ENCODE measurements around the gene KRTAP19-2.
A peak's percentile ranks its signal among the peaks of the same experiment; 100 is the strongest.

The KRTAP19-2 gene

DNA sequence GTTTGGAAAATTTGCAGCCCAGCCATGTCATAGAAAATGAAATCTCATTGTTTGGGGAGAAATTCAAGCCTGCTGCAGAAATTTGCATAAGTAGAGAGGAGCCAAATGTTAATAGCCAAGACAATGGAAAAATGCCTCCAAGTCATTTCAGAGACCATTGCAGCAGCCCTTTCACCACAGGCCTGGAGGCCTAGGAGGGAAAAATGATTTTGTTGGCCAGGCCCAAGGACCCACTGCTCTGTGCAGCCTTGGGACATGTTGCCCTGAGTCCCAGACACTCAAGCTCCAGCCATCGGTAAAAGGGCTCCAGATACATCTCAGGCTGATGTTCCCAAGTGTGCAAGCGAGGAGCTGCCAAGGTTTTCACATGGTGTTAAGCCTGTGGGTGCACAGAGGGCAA is 1.1 kb downstream of the KRTAP19-2 start:
- no peak overlapping the region for H3K4me3 ChIP-seq (ENCODE audit: low read depth, low read length)
- TF ChIP-seq, protein P1, sequence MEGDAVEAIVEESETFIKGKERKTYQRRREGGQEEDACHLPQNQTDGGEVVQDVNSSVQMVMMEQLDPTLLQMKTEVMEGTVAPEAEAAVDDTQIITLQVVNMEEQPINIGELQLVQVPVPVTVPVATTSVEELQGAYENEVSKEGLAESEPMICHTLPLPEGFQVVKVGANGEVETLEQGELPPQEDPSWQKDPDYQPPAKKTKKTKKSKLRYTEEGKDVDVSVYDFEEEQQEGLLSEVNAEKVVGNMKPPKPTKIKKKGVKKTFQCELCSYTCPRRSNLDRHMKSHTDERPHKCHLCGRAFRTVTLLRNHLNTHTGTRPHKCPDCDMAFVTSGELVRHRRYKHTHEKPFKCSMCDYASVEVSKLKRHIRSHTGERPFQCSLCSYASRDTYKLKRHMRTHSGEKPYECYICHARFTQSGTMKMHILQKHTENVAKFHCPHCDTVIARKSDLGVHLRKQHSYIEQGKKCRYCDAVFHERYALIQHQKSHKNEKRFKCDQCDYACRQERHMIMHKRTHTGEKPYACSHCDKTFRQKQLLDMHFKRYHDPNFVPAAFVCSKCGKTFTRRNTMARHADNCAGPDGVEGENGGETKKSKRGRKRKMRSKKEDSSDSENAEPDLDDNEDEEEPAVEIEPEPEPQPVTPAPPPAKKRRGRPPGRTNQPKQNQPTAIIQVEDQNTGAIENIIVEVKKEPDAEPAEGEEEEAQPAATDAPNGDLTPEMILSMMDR (IDR thresholded peaks at IDR 0.05; ENCODE audit: borderline replicate concordance, insufficient read depth, low read depth, low read length) = no peak

DNA sequence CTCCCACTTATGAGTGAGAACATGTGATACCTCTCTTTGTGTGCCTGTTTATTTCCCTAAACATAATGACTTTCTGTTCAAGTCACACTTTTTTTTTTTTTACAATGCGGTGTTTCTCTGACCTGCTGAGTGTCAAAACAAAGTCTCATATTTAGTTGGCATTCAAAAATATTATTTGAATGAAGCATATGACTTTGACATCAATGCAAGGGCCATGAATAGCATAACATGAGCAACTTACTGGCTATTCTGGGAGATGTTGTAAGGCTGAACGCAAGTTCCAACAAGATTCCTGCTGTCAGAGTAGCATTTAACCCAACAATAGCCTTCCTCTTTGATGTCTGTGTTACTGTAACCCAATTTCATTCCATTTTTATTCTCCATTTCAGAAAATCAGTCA is 5.1 kb downstream of the KRTAP19-2 start:
- H3K4me3 ChIP-seq (ENCODE audit: low read depth, low read length) = no peak overlapping the region
- TF ChIP-seq, protein P1 (IDR thresholded peaks at IDR 0.05; ENCODE audit: borderline replicate concordance, insufficient read depth, low read depth, low read length) = no peak

GRCh38 chr21:30480145-30480544 is 7.1 kb downstream of the KRTAP19-2 start, which contains the start of gene KRTAP19-1:
KRTAP19-1 (minus strand) TSS chr21:30480367; CDS start chr21:30480317, 50 bp downstream.
- TF ChIP-seq, protein P1 (IDR thresholded peaks at IDR 0.05; ENCODE audit: borderline replicate concordance, insufficient read depth, low read depth, low read length) = no peak
- H3K4me3 ChIP-seq (ENCODE audit: low read depth, low read length) = no peak within 1 kb of the TSS

GRCh38 chr21:30479259-30479658 is 8.0 kb downstream of the KRTAP19-2 start:
- TF ChIP-seq, protein P1 (IDR thresholded peaks at IDR 0.05; ENCODE audit: borderline replicate concordance, insufficient read depth, low read depth, low read length) = no peak
- no peak overlapping the region for H3K4me3 ChIP-seq (ENCODE audit: low read depth, low read length)

DNA sequence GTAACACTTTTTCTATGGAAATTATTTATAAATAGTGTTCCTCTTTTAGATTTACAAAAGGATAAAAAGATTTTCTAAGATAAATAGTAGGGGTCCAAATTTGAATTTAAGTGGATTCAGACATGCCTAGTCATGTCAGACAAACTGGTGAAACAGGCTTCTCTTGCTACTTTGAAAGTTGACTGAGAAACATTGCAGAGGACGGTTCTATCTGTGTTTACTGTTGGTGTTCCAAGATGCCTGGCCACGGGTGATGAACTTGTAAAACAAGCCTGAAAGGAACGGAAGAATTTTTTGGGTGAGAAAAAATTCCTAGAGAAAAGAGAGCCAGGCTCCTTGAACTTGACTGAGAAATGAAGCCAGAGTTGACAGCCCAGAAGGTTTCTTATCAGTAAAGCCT is 9.2 kb downstream of the KRTAP19-2 start:
- H3K4me3 ChIP-seq (ENCODE audit: low read depth, low read length) = no peak overlapping the region
- TF ChIP-seq, protein P1 (IDR thresholded peaks at IDR 0.05; ENCODE audit: borderline replicate concordance, insufficient read depth, low read depth, low read length) = no peak

- H3K4me3 ChIP-seq (ENCODE audit: low read depth, low read length) = no peak overlapping the region
- TF ChIP-seq, protein P1 (IDR thresholded peaks at IDR 0.05; ENCODE audit: borderline replicate concordance, insufficient read depth, low read depth, low read length) = no peak
These were observed 18.1 kb downstream of the KRTAP19-2 start for GRCh38 chr21:30468900-30469714.

DNA sequence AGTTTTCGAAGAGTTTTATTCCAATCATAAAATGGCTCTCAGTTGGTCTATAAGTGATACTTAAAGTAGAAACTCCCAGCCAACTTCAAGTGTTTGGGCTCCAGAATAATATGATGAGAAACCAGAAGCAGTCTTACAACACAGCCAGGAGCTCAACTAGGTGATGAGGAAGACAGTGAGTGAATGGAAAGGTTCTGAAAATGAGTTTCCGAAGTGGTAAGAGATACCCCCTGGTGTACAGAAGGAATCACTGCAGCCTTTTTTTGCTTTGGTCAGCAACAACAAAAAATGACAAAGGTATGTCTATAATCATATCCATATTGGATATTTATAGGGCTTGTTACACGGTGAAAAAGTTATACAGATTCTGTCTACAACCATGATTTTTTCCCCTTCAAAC is 23.5 kb downstream of the KRTAP19-2 start:
- no peak overlapping the region for H3K4me3 ChIP-seq (ENCODE audit: low read depth, low read length)
- TF ChIP-seq, protein P1 (IDR thresholded peaks at IDR 0.05; ENCODE audit: borderline replicate concordance, insufficient read depth, low read depth, low read length) = peak; percentile 35; the same call in 1 of the 2 replicates

Data from GM12875 (cell line).